Hematopoietic multipotent progenitor cell treated with erythropoietin and hydrocortisone succinate and interleukin-3 and kit ligand, for 6 days (in vitro differentiated cells): ENCODE measurements around the gene CACNB2.
"Not testable (repeated sequence)": the region's sequence is repeated elsewhere in the genome, so short reads cannot be mapped to it uniquely, and the experiment has no call there.

Experiments
- DNase-seq: peaks from one replicate; pipeline ENCODE4 v3.0.0-alpha.2; 2015

Gene CACNB2

GRCh38 chr10:18577823-18578685, 437.8 kb downstream of the CACNB2 start:
- DNase-seq: no peak

GRCh38 chr10:18582803-18583202, 442.6 kb downstream of the CACNB2 start:
- peak; percentile 82 for DNase-seq

DNA sequence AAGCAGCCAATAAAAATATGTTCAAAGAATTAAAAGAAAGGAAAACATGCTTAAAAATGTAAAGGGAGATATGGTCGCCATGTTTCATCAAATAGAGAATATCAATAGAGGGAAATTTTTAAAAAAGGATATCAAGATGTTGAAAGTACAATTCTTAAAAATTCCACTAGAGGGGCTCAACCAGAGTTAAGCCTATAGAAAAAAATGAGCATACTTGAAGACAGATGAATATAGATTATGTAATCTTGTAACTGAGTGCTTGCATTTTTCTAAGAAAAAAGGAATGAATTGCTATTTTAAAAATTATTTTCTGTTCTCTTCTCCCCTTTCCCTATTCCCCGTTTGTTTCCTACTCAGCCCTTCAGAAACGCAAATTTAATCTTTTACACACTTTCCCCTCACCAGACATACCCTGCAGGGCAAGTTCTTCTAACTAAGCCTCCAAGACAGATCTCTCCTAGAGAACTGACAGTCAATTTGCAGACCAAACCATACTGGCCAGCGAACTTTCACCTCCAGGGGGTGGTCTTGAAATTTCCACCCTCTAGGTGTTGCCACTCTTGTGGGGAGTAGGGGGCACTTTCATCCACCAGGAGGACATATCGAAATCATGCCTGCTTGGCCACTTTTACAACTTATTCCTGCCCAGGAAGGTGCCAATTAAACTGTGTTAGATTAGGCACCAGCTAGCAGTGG, 443.5 kb downstream of the CACNB2 start:
- peak; percentile 64 for DNase-seq

DNA sequence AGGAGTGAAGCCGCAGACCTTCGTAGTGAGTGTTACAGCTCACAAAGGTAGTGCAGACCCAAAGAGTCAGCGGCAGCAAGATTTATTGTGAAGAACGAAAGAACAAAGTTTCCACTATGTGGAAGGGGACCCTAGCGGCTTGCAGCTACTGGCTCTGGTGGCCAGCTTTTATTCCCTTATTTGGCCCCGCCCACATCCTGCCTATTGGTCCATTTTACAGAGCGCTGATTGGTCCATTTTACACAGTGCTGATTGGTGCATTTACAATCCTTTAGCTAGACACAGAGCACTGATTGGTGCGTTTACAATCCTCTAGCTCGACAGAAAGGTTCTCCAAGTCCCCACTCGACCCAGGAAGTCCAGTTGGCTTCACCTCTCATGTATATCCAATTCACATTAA, 446.4 kb downstream of the CACNB2 start:
- not testable (repeated sequence) for DNase-seq

GRCh38 chr10:18591141-18591540, 450.9 kb downstream of the CACNB2 start:
- not testable (repeated sequence) for DNase-seq
